K562 (cell line): ENCODE measurements around the gene MGRN1. TPM values are rescaled to one million over a fixed set of nuclear protein-coding genes. Genes with fewer than 3 reads are reported as not detected.

Source experiments
- CBX5 ChIP-seq: IDR thresholded peaks from 2 replicates; pipeline ENCODE4 v1.6.1; 2014; ENCODE audit warnings: low read depth, borderline replicate concordance
- CREB1 ChIP-seq, 2 experiments: sonication (generic) in 1 of 2; formaldehyde crosslinking in 1 of 2; IDR thresholded peaks; 2 replicates each; pipeline versions ENCODE4 v1.6.1 to v1.8.0; 2012 to 2022; ENCODE audit warnings: inconsistent platforms in 1 of 2, mild to moderate bottlenecking in 1 of 2, missing genetic modification reagents in 1 of 2, moderate library complexity in 1 of 2
- CTBP1 ChIP-seq: fragments of 450-650 bp; IDR thresholded peaks from 2 replicates; pipeline ENCODE4 v1.6.1; 2016; ENCODE audit warnings: borderline replicate concordance
- CTCFL ChIP-seq: IDR thresholded peaks from 2 replicates; pipeline ENCODE4 v1.6.1; 2011; ENCODE audit warnings: borderline replicate concordance, low read depth, mild to moderate bottlenecking, moderate library complexity, low read length; ENCODE audit not compliant: insufficient read depth, poor library complexity, severe bottlenecking
- ESRRA ChIP-seq: fragments of 450-650 bp; IDR thresholded peaks from 2 replicates; pipeline ENCODE4 v1.6.1; 2014; ENCODE audit warnings: low read depth, mild to moderate bottlenecking, moderate library complexity, borderline replicate concordance
- HLTF ChIP-seq: fragments of 450-650 bp; IDR thresholded peaks from 2 replicates; pipeline ENCODE4 v1.6.1; 2016
- HSF4 ChIP-seq: fragments of 250-450 bp; sonication (Bioruptor Pico); IDR thresholded peaks from 2 replicates; pipeline ENCODE4 v2.1.2; 2022; ENCODE audit warnings: mild to moderate bottlenecking, moderate library complexity, borderline replicate concordance
- KDM4B ChIP-seq, 2 experiments: fragments of 450-650 bp in 1 of 2; sonication (generic) in 1 of 2; IDR thresholded peaks; 2 replicates each; pipeline ENCODE4 v1.6.1; 2016 to 2017; ENCODE audit warnings: borderline replicate concordance in 2 of 2, antibody characterized with exemption in 1 of 2, low read depth in 1 of 2, mild to moderate bottlenecking in 1 of 2
- LARP7 ChIP-seq: fragments of 450-650 bp; IDR thresholded peaks from 2 replicates; pipeline ENCODE4 v1.6.1; 2016
- MAFG ChIP-seq: fragments of 450-650 bp; conservative IDR thresholded peaks from 2 replicates; pipeline ENCODE4 v1.6.1; 2016; ENCODE audit warnings: missing genetic modification characterization, missing compliant biosample characterization
- RBM14 ChIP-seq: fragments of 200-400 bp; formaldehyde crosslinking; IDR thresholded peaks from 2 replicates; pipeline ENCODE4 v1.6.1; 2018; ENCODE audit warnings: low read depth, mild to moderate bottlenecking, low read length, moderate library complexity, borderline replicate concordance; ENCODE audit not compliant: insufficient read depth
- RBM25 ChIP-seq: fragments of 200-400 bp; formaldehyde crosslinking; IDR thresholded peaks from 2 replicates; pipeline ENCODE4 v1.6.1; 2018; ENCODE audit warnings: low read length, low read depth, moderate library complexity; ENCODE audit not compliant: severe bottlenecking
- SRSF1 ChIP-seq: fragments of 200-400 bp; formaldehyde crosslinking; IDR thresholded peaks from 2 replicates; pipeline ENCODE4 v1.6.1; 2017; ENCODE audit warnings: mild to moderate bottlenecking, low read depth, low read length, moderate library complexity
- SRSF3 ChIP-seq: fragments of 200-400 bp; formaldehyde crosslinking; IDR thresholded peaks from 2 replicates; pipeline ENCODE4 v1.6.1; 2016; ENCODE audit warnings: mild to moderate bottlenecking, low read length, moderate library complexity; ENCODE audit not compliant: insufficient read depth
- TAF7 ChIP-seq: fragments of 450-650 bp; IDR thresholded peaks from 2 replicates; pipeline ENCODE4 v1.6.1; 2016; ENCODE audit warnings: missing genetic modification characterization, missing compliant biosample characterization
- USF1 ChIP-seq: sonication (generic); formaldehyde crosslinking; IDR thresholded peaks from 2 replicates; pipeline ENCODE4 v1.9.0; 2022; ENCODE audit warnings: mild to moderate bottlenecking, missing genetic modification reagents
- ZC3H8 ChIP-seq: fragments of 450-650 bp; IDR thresholded peaks from 2 replicates; pipeline ENCODE4 v1.6.1; 2017
- ZNF24 ChIP-seq: fragments of 450-650 bp; IDR thresholded peaks from 2 replicates; pipeline ENCODE4 v1.6.1; 2016
- ZNF644 ChIP-seq: fragments of 200-800 bp; sonication (Bioruptor generic); IDR thresholded peaks from 2 replicates; pipeline ENCODE4 v1.6.1; 2016; ENCODE audit warnings: low read depth, missing genetic modification characterization, missing compliant biosample characterization
- ZNF695 ChIP-seq: fragments of 450-650 bp; formaldehyde crosslinking; IDR thresholded peaks from 2 replicates; pipeline ENCODE4 v1.4.0; 2020; ENCODE audit warnings: mild to moderate bottlenecking, moderate library complexity
- polyA plus RNA-seq, 8 experiments: library from polyadenylated mRNA; depleted of rRNA in 4 of 8; stranded (reverse) in 5 of 8; unstranded in 3 of 8; fragments of >200 nt; fragmentation: Nextera tagmentation in 2 of 8; fragmentation: Illumina TruSeq in 1 of 8; extraction: Ambion mirVana in 2 of 8; extraction: Trizol in 1 of 8; gene quantifications; 2 replicates each; pipeline versions ENCODE4 v1.2.1 to v1.2.3, GENCODE V29; 2011 to 2014; ENCODE audit warnings: inconsistent platforms in 1 of 8, missing spikeins in 1 of 8
- total RNA-seq, 7 experiments: library from RNA; depleted of rRNA in 6 of 7; stranded (reverse); fragments of >200 nt in 6 of 7; fragmentation: Illumina TruSeq in 2 of 7; extraction: Trizol in 2 of 7; gene quantifications; 2 replicates each; pipeline versions ENCODE4 v1.2.1 to v1.2.3, GENCODE V29; 2011 to 2021; ENCODE audit warnings: low replicate concordance in 1 of 7
- TF ChIP-seq, protein P1 (sequence below): fragments of 200-400 bp; formaldehyde crosslinking; IDR thresholded peaks from 2 replicates; pipeline ENCODE4 v1.6.1; 2017; ENCODE audit warnings: mild to moderate bottlenecking, low read depth, low read length, moderate library complexity
- TF ChIP-seq, protein P2 (sequence below): fragments of 250-450 bp; sonication (Bioruptor Pico); IDR thresholded peaks from 2 replicates; pipeline ENCODE4 v1.8.0; 2022; ENCODE audit warnings: inconsistent platforms

The MGRN1 gene
- total and polyA plus RNA-seq, 9 of the 15 experiments (the other 6 are each of a cell fraction or from before 2014, with no cell fraction given): 0.15 to 37.9 (median 6.0) TPM

GRCh38 chr16:4624827-4625559 is 367 bp downstream of the MGRN1 start (continued):
- TF ChIP-seq, protein P1, sequence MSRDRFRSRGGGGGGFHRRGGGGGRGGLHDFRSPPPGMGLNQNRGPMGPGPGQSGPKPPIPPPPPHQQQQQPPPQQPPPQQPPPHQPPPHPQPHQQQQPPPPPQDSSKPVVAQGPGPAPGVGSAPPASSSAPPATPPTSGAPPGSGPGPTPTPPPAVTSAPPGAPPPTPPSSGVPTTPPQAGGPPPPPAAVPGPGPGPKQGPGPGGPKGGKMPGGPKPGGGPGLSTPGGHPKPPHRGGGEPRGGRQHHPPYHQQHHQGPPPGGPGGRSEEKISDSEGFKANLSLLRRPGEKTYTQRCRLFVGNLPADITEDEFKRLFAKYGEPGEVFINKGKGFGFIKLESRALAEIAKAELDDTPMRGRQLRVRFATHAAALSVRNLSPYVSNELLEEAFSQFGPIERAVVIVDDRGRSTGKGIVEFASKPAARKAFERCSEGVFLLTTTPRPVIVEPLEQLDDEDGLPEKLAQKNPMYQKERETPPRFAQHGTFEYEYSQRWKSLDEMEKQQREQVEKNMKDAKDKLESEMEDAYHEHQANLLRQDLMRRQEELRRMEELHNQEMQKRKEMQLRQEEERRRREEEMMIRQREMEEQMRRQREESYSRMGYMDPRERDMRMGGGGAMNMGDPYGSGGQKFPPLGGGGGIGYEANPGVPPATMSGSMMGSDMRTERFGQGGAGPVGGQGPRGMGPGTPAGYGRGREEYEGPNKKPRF: no peak
- TF ChIP-seq ZC3H8 (no peak), SRSF3 (no peak), HLTF (no peak), LARP7 (no peak), ZNF644 (tag) (no peak), ZNF24 (0 out of 2 replicates have a peak, but pooled peaks have one; percentile 40), USF1 (CRISPR knock-in tag) (no peak), ESRRA (no peak), CBX5 (no peak), TAF7 (tag) (no peak), RBM14 (no peak), CREB1 (IDR thresholded peaks at IDR 0.05) (no peak), CREB1 (CRISPR knock-in tag; IDR thresholded peaks at IDR 0.05) (no peak; the same call in 1 of the 2 replicates), RBM25 (no peak), ZNF695 (CRISPR knock-in tag) (no peak), HSF4 (CRISPR knock-in tag) (no peak), MAFG (no peak), SRSF1 (no peak), KDM4B (IDR thresholded peaks at IDR 0.05; ENCODE audit: borderline replicate concordance in 2 of 2, low read depth in 1 of 2) (no peak; a peak in 1 of 4 replicates), CTCFL (no peak), CTBP1 (peak; percentile 70)
- TF ChIP-seq, protein P2, sequence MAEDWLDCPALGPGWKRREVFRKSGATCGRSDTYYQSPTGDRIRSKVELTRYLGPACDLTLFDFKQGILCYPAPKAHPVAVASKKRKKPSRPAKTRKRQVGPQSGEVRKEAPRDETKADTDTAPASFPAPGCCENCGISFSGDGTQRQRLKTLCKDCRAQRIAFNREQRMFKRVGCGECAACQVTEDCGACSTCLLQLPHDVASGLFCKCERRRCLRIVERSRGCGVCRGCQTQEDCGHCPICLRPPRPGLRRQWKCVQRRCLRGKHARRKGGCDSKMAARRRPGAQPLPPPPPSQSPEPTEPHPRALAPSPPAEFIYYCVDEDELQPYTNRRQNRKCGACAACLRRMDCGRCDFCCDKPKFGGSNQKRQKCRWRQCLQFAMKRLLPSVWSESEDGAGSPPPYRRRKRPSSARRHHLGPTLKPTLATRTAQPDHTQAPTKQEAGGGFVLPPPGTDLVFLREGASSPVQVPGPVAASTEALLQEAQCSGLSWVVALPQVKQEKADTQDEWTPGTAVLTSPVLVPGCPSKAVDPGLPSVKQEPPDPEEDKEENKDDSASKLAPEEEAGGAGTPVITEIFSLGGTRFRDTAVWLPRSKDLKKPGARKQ (CRISPR knock-in tag): no peak
